NB4 (cell line): Measurements from ENCODE around the gene SYNDIG1.

Source experiments
- DNase-seq: peaks from one replicate; pipeline ENCODE4 v3.0.0; 2010; ENCODE audit warnings: low read depth
- H3K4me3 ChIP-seq: one replicate; pipeline ENCODE4 v1.5.1; 2011; ENCODE audit warnings: mild to moderate bottlenecking, low read depth, low read length, moderate library complexity
- CTCF ChIP-seq: IDR thresholded peaks from one replicate; pipeline ENCODE4 v1.5.1; 2012; ENCODE audit warnings: low read depth, low read length
- MAX ChIP-seq: IDR thresholded peaks from 2 replicates; pipeline ENCODE4 v1.6.1; 2011; ENCODE audit warnings: low read depth, low read length
- MYC ChIP-seq: IDR thresholded peaks from 2 replicates; pipeline ENCODE4 v1.6.1; 2011; ENCODE audit warnings: low read depth, low read length
- POLR2A ChIP-seq: IDR thresholded peaks from 2 replicates; pipeline ENCODE4 v1.6.1; 2011; ENCODE audit warnings: mild to moderate bottlenecking; ENCODE audit not compliant: insufficient read length; ENCODE audit errors: extremely low read depth

Gene SYNDIG1

GRCh38 chr20:24459733-24460132 lies 9.7 kb upstream of the SYNDIG1 start:
- TF ChIP-seq MYC (no peak), MAX (no peak), CTCF (no peak), POLR2A (no peak)

GRCh38 chr20:24460712-24461111 lies 8.7 kb upstream of the SYNDIG1 start:
- H3K4me3 ChIP-seq, result no peak overlapping the region
- no peak for DNase-seq
- TF ChIP-seq CTCF (no peak), MYC (no peak), MAX (no peak), POLR2A (no peak)

More at GRCh38 chr20:24459733-24460132, 9.7 kb upstream of the SYNDIG1 start:
- no peak for DNase-seq
- H3K4me3 ChIP-seq, result no peak overlapping the region

GRCh38 chr20:24461848-24462247 lies 7.6 kb upstream of the SYNDIG1 start:
- TF ChIP-seq CTCF (no peak), MAX (no peak), POLR2A (no peak), MYC (no peak)
- no peak overlapping the region for H3K4me3 ChIP-seq
- DNase-seq, result no peak

GRCh38 chr20:24462460-24463010 lies 6.9 kb upstream of the SYNDIG1 start:
- no peak for DNase-seq
- H3K4me3 ChIP-seq, result no peak overlapping the region
- TF ChIP-seq MYC, result no peak
- TF ChIP-seq CTCF, result no peak
- no peak for TF ChIP-seq POLR2A
- TF ChIP-seq MAX, result no peak

- no peak for DNase-seq
- TF ChIP-seq MYC (no peak), MAX (no peak), POLR2A (no peak), CTCF (no peak)
Observed at GRCh38 chr20:24465159-24465558, 4.3 kb upstream of the SYNDIG1 start.

GRCh38 chr20:24465730-24466129 lies 3.7 kb upstream of the SYNDIG1 start:
- TF ChIP-seq POLR2A (no peak), MYC (no peak), MAX (no peak)
- H3K4me3 ChIP-seq, result no peak overlapping the region
- DNase-seq, result no peak

More at GRCh38 chr20:24465159-24465558, 4.3 kb upstream of the SYNDIG1 start:
- no peak overlapping the region for H3K4me3 ChIP-seq
